Spleen (tissue), 11 donors: ENCODE results near the gene ADGRV1. TPM values are rescaled to one million over a fixed set of nuclear protein-coding genes. Genes with fewer than 3 reads are reported as not detected.

ENCODE experiments used
- DNase-seq: peaks from one replicate; pipeline ENCODE4 v3.0.0-alpha.2; 2020
- H3K27ac ChIP-seq, 8 donors: fragments of 200-600 bp; sonication (generic) in 7 of 8; 1 replicate in 4 of 8; 2 replicates in 4 of 8; pipeline versions ENCODE4 v1.5.0 to v1.8.0; 2016 to 2021; ENCODE audit warnings: inconsistent platforms in 4 of 8, mild to moderate bottlenecking in 4 of 8, moderate library complexity in 1 of 8
- H3K27me3 ChIP-seq, 7 donors: fragments of 200-600 bp; sonication (generic) in 6 of 7; replicated peaks in 1 of 7; 1 replicate in 4 of 7; 2 replicates in 3 of 7; pipeline versions ENCODE4 v1.5.0 to v1.8.0; 2016 to 2021; ENCODE audit warnings: inconsistent platforms in 3 of 7, mild to moderate bottlenecking in 1 of 7
- H3K36me3 ChIP-seq, 6 donors: fragments of 200-600 bp; sonication (generic) in 5 of 6; 1 replicate in 4 of 6; 2 replicates in 2 of 6; pipeline versions ENCODE4 v1.5.0 to v1.8.0; 2016 to 2021; ENCODE audit warnings: inconsistent platforms in 2 of 6
- H3K4me1 ChIP-seq, 6 donors: fragments of 200-600 bp; sonication (generic) in 5 of 6; 1 replicate in 3 of 6; 2 replicates in 3 of 6; pipeline versions ENCODE4 v1.5.0 to v1.8.0; 2016 to 2021; ENCODE audit warnings: inconsistent platforms in 3 of 6
- H3K4me3 ChIP-seq, 8 donors: fragments of 200-600 bp; sonication (generic) in 7 of 8; 1 replicate in 4 of 8; 2 replicates in 4 of 8; pipeline versions ENCODE4 v1.5.0 to v1.8.0; 2016 to 2021; ENCODE audit warnings: inconsistent platforms in 4 of 8, mild to moderate bottlenecking in 4 of 8, moderate library complexity in 2 of 8
- H3K9me3 ChIP-seq, 8 donors: fragments of 200-600 bp; sonication (generic) in 7 of 8; 1 replicate in 4 of 8; 2 replicates in 4 of 8; pipeline versions ENCODE4 v1.5.0 to v1.8.0; 2016 to 2021; ENCODE audit warnings: inconsistent platforms in 4 of 8
- POLR2A ChIP-seq, 3 donors: fragments of 450-650 bp; IDR thresholded peaks; one replicate each; pipeline ENCODE4 v1.5.1; 2017; ENCODE audit warnings: antibody characterized with exemption in 3 of 3, mild to moderate bottlenecking in 1 of 3
- POLR2AphosphoS5 ChIP-seq, 3 donors: sonication (generic); formaldehyde crosslinking; IDR thresholded peaks; one replicate each; pipeline ENCODE4 v1.5.1; 2017; ENCODE audit warnings: antibody characterized with exemption in 3 of 3
- WGBS, 5 donors: extraction: QIAGEN DNeasy Blood & Tissue Kit in 3 of 5; methylation state at CpG; one replicate each; pipeline versions ENCODE4 v1.1.5 to v1.1.7; 2013 to 2018; 5-methylcytosine and 5-hydroxymethylcytosine counted together
- intact Hi-C: fragments of 100-400 bp; cut with DNase I; formaldehyde crosslinking; loops from one replicate; pipeline ENCODE4 v1.15.0; 2023; ENCODE audit warnings: low total_unique reads
- polyA plus RNA-seq, 3 donors: library from polyadenylated mRNA; stranded (reverse); fragments of 200-250 nt; gene quantifications; one replicate each; pipeline ENCODE4 v1.2.1, GENCODE V29; 2013
- total RNA-seq, 7 donors: library from RNA; depleted of rRNA in 3 of 7; stranded (reverse); fragments of >200 nt in 3 of 7; fragmentation: NEBNext Ultra II Directional in 4 of 7; extraction: Animal tissue kit (Norgen Biotek cat#: 25700) in 4 of 7; gene quantifications; one replicate each; pipeline versions ENCODE4 v1.1.0 to v1.2.1, GENCODE V29; 2016 to 2021
- TF ChIP-seq, protein P1 (sequence below), 11 experiments: fragments of 200-600 bp in 7 of 11; fragments of 450-650 bp in 4 of 11; sonication (generic) in 4 of 11; IDR thresholded peaks in 8 of 11; conservative IDR thresholded peaks in 3 of 11; 1 replicate in 7 of 11; 2 replicates in 4 of 11; pipeline versions ENCODE4 v1.4.0 to v1.8.0; 2016 to 2021; ENCODE audit warnings: antibody characterized with exemption in 11 of 11, inconsistent platforms in 4 of 11, mild to moderate bottlenecking in 1 of 11
- donor health status: healthy with polysubstance abuse.
- donor health status: DM: no; HTN: no; CAD: no; lungs with moderate emphysema.
- donor health status: DM: no; HTN: no; CAD: no.
- donor health status: Bipolar disorder and iron deficiency.
- donor health status: healthy.
- donor health status: DM: no; HTN: no; CAD: no.
- donor health status: DM: yes; HTN: yes; CAD: no.

Gene ADGRV1
- total and polyA plus RNA-seq, 10 donors, result 0.08 to 0.69 (median 0.28) TPM; not detected in 3

DNA sequence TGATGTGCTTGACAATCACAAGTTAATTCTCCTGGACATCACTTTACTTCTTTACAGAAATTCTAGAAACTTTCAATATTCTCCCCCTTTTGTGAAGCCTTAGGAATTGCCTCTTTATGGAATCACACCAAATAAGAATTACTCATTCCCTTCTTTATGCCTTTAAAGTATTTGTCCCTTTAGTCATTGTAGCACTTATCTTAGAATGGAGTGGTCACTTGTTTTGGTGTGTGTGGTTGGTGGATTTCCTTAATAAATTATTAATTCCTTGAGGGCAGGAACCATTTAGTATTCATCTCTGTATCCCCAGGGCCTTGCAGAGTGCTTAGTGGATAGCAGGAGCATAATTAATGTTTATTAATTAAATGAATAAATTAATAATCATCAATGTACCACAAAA, 517.5 kb downstream of the ADGRV1 start:
- intact Hi-C loops, result no loop called here
- Histone ChIP-seq H3K27me3 (no peaks in the 10 kb centered on the region), H3K4me3 (no peak overlapping the region), H3K27ac (no peak overlapping the region), H3K4me1 (no peaks in the 10 kb centered on the region), H3K9me3 (no peaks in the 10 kb centered on the region), H3K36me3 (no peaks in the 10 kb centered on the region)
- DNase-seq, result no peak
- TF ChIP-seq POLR2AphosphoS5 (IDR thresholded peaks at IDR 0.05) (no peak), POLR2A (IDR thresholded peaks at IDR 0.05) (no peak)
- TF ChIP-seq, protein P1, sequence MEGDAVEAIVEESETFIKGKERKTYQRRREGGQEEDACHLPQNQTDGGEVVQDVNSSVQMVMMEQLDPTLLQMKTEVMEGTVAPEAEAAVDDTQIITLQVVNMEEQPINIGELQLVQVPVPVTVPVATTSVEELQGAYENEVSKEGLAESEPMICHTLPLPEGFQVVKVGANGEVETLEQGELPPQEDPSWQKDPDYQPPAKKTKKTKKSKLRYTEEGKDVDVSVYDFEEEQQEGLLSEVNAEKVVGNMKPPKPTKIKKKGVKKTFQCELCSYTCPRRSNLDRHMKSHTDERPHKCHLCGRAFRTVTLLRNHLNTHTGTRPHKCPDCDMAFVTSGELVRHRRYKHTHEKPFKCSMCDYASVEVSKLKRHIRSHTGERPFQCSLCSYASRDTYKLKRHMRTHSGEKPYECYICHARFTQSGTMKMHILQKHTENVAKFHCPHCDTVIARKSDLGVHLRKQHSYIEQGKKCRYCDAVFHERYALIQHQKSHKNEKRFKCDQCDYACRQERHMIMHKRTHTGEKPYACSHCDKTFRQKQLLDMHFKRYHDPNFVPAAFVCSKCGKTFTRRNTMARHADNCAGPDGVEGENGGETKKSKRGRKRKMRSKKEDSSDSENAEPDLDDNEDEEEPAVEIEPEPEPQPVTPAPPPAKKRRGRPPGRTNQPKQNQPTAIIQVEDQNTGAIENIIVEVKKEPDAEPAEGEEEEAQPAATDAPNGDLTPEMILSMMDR (IDR thresholded peaks at IDR 0.05 in 8 of 11, conservative IDR thresholded peaks at IDR 0.05 in 3 of 11), result no peak

DNA sequence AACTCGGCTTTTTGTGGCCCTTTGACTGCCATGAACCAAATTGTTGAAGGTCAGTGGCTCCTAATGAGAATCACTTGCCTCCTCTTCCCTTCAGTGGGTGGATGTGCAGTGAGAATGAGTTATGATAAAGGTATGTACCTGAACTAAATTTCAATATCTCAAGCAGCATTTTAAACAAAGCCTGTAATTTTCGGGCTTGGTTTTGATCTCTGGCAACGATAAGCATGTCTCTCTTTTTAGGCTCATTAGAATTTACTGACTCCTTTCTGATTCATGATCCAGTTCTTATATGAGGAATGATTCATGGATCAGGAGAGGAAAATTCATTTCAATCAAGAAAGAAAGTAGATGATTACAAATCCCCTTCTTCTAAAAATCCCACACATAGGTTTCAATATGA, 519.0 kb downstream of the ADGRV1 start:
- WGBS, 5 donors, result 83 to 94% (median 91%) methylated on average over 3 of the region's 3 CpGs

GRCh38 chr5:91079037-91079436, 520.4 kb downstream of the ADGRV1 start:
- no peaks in the 10 kb centered on the region for H3K27me3 ChIP-seq
- intact Hi-C loops, result no loop called here
- no peaks in the 10 kb centered on the region for H3K9me3 ChIP-seq
- 37 to 62% (median 51%) methylated on average over 2 of the region's 2 CpGs for WGBS, 5 donors
- no peak for TF ChIP-seq POLR2A (IDR thresholded peaks at IDR 0.05)
- TF ChIP-seq, protein P1 (IDR thresholded peaks at IDR 0.05 in 8 of 11, conservative IDR thresholded peaks at IDR 0.05 in 3 of 11), result no peak
- TF ChIP-seq POLR2AphosphoS5 (IDR thresholded peaks at IDR 0.05), result no peak
- H3K36me3 ChIP-seq, result no peaks in the 10 kb centered on the region
- no peak for DNase-seq
- no peaks in the 10 kb centered on the region for H3K4me1 ChIP-seq
- no peak overlapping the region for H3K27ac ChIP-seq
- H3K4me3 ChIP-seq, result no peak overlapping the region

More for the DNA sequence above, 519.0 kb downstream of the ADGRV1 start:
- H3K27ac ChIP-seq, result no peak overlapping the region
- H3K27me3 ChIP-seq, result no peaks in the 10 kb centered on the region
- H3K36me3 ChIP-seq, result no peaks in the 10 kb centered on the region
- H3K9me3 ChIP-seq, result no peaks in the 10 kb centered on the region
- no peak for DNase-seq
- intact Hi-C loops, result no loop called here
- H3K4me1 ChIP-seq, result no peaks in the 10 kb centered on the region
- no peak overlapping the region for H3K4me3 ChIP-seq
- TF ChIP-seq POLR2AphosphoS5 (IDR thresholded peaks at IDR 0.05) (no peak), POLR2A (IDR thresholded peaks at IDR 0.05) (no peak)
- TF ChIP-seq, protein P1 (IDR thresholded peaks at IDR 0.05 in 8 of 11, conservative IDR thresholded peaks at IDR 0.05 in 3 of 11), result no peak

DNA sequence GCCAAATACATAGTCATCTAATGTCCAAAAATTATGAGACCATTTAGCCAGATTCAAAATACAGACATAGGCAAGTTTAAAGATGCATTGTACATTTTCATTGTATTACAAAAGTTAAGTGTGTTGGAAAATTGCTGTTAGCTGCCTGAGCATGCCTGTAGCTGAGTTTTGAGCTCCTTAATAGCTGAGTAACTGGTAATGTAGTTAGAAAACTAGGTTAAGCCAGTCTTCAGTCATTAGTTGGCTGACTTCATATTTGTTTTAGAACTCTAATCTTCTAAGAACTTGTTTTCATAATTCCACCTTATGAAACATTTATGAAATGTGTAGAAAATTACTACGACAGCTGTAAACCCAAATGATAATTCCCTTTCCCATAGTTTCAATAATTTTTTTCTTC, 531.2 kb downstream of the ADGRV1 start:
- intact Hi-C loops, result no loop called here
- Histone ChIP-seq H3K27me3 (no peaks in the 10 kb centered on the region), H3K4me3 (no peak overlapping the region), H3K36me3 (no peaks in the 10 kb centered on the region), H3K27ac (no peak overlapping the region), H3K4me1 (no peaks in the 10 kb centered on the region), H3K9me3 (no peaks in the 10 kb centered on the region)
- no peak for DNase-seq
- WGBS, 5 donors, result 88 to 97% (median 95%) methylated on average over 1 of the region's 1 CpG
- TF ChIP-seq, protein P1 (IDR thresholded peaks at IDR 0.05 in 8 of 11, conservative IDR thresholded peaks at IDR 0.05 in 3 of 11), result no peak
- TF ChIP-seq POLR2A (IDR thresholded peaks at IDR 0.05) (no peak), POLR2AphosphoS5 (IDR thresholded peaks at IDR 0.05) (no peak)
